Panc1 (cell line): ENCODE results near the gene ZC3H12C. TPM values are rescaled to one million over a fixed set of nuclear protein-coding genes. Genes with fewer than 3 reads are reported as not detected.
A peak's percentile ranks its signal among the peaks of the same experiment; 100 is the strongest.

Experiments used
- ATAC-seq: fragments of 200-7000 bp; cut with Tn5 transposase; 2 replicates; pipeline ENCODE4 v1.9.1; 2020; ENCODE audit warnings: mild to moderate bottlenecking, moderate library complexity
- BruUV-seq: library from RNA; stranded (reverse); fragments of 400-500 nt; replicated peaks from 2 replicates; lab custom pipeline; 2021; lab: Mats Ljungman, UMichigan
- CTCF ChIA-PET: fragments of 300-600 bp; sonication (Branson Sonifier 250); formaldehyde crosslinking; loops from one replicate; lab custom pipeline; 2022; ENCODE audit warnings: antibody characterized with exemption; lab: Charles Lee
- POLR2A ChIA-PET: fragments of 300-600 bp; sonication (Branson Sonifier 250); formaldehyde crosslinking; loops from one replicate; lab custom pipeline; 2022; ENCODE audit warnings: antibody characterized with exemption; lab: Charles Lee
- DNase-seq: peaks from one replicate; pipeline ENCODE4 v3.0.0-alpha.2; 2010; ENCODE audit warnings: low read depth, low spot score
- H3K27ac ChIP-seq: 2 replicates; pipeline ENCODE4 v1.5.1; 2011; ENCODE audit warnings: mild to moderate bottlenecking, low read length, inconsistent platforms
- H3K27me3 ChIP-seq: fragments of 200-500 bp; sonication (Bioruptor generic); 2 replicates; pipeline ENCODE4 v1.6.0; 2014; ENCODE audit warnings: low read length, inconsistent platforms; ENCODE audit not compliant: control insufficient read depth, insufficient read depth
- H3K36me3 ChIP-seq: fragments of 200-500 bp; sonication (Bioruptor generic); 2 replicates; pipeline ENCODE4 v1.5.1; 2014; ENCODE audit warnings: inconsistent platforms, mild to moderate bottlenecking, low read length, moderate library complexity; ENCODE audit not compliant: control insufficient read depth, insufficient read depth
- H3K4me1 ChIP-seq: 2 replicates; pipeline ENCODE4 v1.5.1; 2011; ENCODE audit warnings: inconsistent platforms, mild to moderate bottlenecking, low read length, moderate library complexity; ENCODE audit not compliant: control insufficient read depth, insufficient read depth
- H3K4me3 ChIP-seq, 2 experiments: 2 replicates each; pipeline ENCODE4 v1.5.1; 2011 to 2012; ENCODE audit warnings: low read depth in 2 of 2, low read length in 2 of 2, mild to moderate bottlenecking in 2 of 2, inconsistent platforms in 1 of 2, moderate library complexity in 1 of 2
- H3K9me3 ChIP-seq: fragments of 200-500 bp; sonication (Bioruptor generic); 2 replicates; pipeline ENCODE4 v1.5.1; 2014; ENCODE audit warnings: low read depth, mild to moderate bottlenecking, inconsistent platforms, low read length, moderate library complexity; ENCODE audit not compliant: control insufficient read depth, insufficient read depth
- POLR2AphosphoS5 ChIP-seq: IDR thresholded peaks from 2 replicates; pipeline ENCODE4 v1.6.1; 2012; ENCODE audit warnings: mild to moderate bottlenecking, low read depth, low read length, moderate library complexity
- REST ChIP-seq, 2 experiments: IDR thresholded peaks; 2 replicates each; pipeline ENCODE4 v1.6.1; 2011 to 2012; ENCODE audit warnings: low read depth in 2 of 2, control low read depth in 1 of 2, low read length in 1 of 2, mild to moderate bottlenecking in 1 of 2, moderate library complexity in 1 of 2; ENCODE audit not compliant: insufficient read depth in 1 of 2
- SIN3A ChIP-seq: IDR thresholded peaks from 2 replicates; pipeline ENCODE4 v1.6.1; 2012; ENCODE audit warnings: low read depth, mild to moderate bottlenecking, low read length, moderate library complexity, borderline replicate concordance; ENCODE audit not compliant: insufficient read depth
- TCF7L2 ChIP-seq: IDR thresholded peaks from 2 replicates; pipeline ENCODE4 v1.6.1; 2011; ENCODE audit warnings: mild to moderate bottlenecking, low read depth, low read length, inconsistent platforms
- in situ Hi-C: cut with HindIII; loops from 2 replicates; pipeline ENCODE4 v1.10.0; 2016; ENCODE audit warnings: low sequenced_read_pairs, low pct_unique_long_range_greater_than_20kb
- intact Hi-C: fragments of 100-400 bp; cut with micrococcal nuclease; formaldehyde crosslinking; loops from one replicate; pipeline ENCODE4 v1.10.0; 2022; ENCODE audit not compliant: unreplicated experiment
- total RNA-seq: library from RNA; stranded (reverse); gene quantifications from one replicate; pipeline ENCODE4 v1.2.1, GENCODE V29; 2021; ENCODE audit not compliant: unreplicated experiment
- TF ChIP-seq, protein P1 (sequence below): fragments of 450-650 bp; IDR thresholded peaks from 2 replicates; pipeline ENCODE4 v1.5.1; 2017; ENCODE audit warnings: mild to moderate bottlenecking

ZC3H12C gene
- total RNA-seq, 1 experiment from 2014 or later, result 13.5 TPM

GRCh38 chr11:110093407-110094297 lies 460 bp downstream of the ZC3H12C start:
- peaks cover 40% of the 10 kb centered on the region for H3K4me1 ChIP-seq

More at GRCh38 chr11:110093407-110094297, 460 bp downstream of the ZC3H12C start:
- intact Hi-C loops (loop anchor here (5.0 kb wide), 1 partner anchor 146 kb away; no protein-coding TSS in a partner anchor), in situ Hi-C loops (no loop called here)
- Histone ChIP-seq H3K4me3 (peak overlapping the region; percentile 62 to 70), H3K9me3 (no peaks in the 10 kb centered on the region), H3K27me3 (peaks cover 5% of the 10 kb centered on the region; the same call in 1 of the 2 replicates), H3K36me3 (no peaks in the 10 kb centered on the region), H3K27ac (peak overlapping the region; percentile 86)
- CTCF ChIA-PET, result no interaction called here
- BruUV-seq, result no TSS peak
- no peak for TF ChIP-seq TCF7L2
- TF ChIP-seq, protein P1, sequence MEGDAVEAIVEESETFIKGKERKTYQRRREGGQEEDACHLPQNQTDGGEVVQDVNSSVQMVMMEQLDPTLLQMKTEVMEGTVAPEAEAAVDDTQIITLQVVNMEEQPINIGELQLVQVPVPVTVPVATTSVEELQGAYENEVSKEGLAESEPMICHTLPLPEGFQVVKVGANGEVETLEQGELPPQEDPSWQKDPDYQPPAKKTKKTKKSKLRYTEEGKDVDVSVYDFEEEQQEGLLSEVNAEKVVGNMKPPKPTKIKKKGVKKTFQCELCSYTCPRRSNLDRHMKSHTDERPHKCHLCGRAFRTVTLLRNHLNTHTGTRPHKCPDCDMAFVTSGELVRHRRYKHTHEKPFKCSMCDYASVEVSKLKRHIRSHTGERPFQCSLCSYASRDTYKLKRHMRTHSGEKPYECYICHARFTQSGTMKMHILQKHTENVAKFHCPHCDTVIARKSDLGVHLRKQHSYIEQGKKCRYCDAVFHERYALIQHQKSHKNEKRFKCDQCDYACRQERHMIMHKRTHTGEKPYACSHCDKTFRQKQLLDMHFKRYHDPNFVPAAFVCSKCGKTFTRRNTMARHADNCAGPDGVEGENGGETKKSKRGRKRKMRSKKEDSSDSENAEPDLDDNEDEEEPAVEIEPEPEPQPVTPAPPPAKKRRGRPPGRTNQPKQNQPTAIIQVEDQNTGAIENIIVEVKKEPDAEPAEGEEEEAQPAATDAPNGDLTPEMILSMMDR, result no peak
- TF ChIP-seq POLR2AphosphoS5, result no peak; the same call in 1 of the 2 replicates
- TF ChIP-seq REST (IDR thresholded peaks at IDR 0.05; ENCODE audit: insufficient read depth in 1 of 2, low read depth in 2 of 2, low read length in 1 of 2), result no peak
- no peak; the same call in 1 of the 2 replicates for TF ChIP-seq SIN3A
- POLR2A ChIA-PET, result no interaction called here
- ATAC-seq (peak; percentile 62), DNase-seq (no peak)
